ENCODE results near the gene FGD3.

FGD3 gene

GRCh38 chr9:93059011-93059714 lies 111.8 kb downstream of the FGD3 start:
- TF ChIP-seq FOXM1 (IDR thresholded peaks at IDR 0.05; ENCODE audit: borderline replicate concordance) (no peak), ARNT (IDR thresholded peaks at IDR 0.05) (no peak)
- CTCF ChIA-PET = no interaction called here
- no peak for DNase-seq (ENCODE audit: extremely low spot score)
- POLR2A ChIA-PET = no interaction called here

GRCh38 chr9:93059715-93060578 lies 112.6 kb downstream of the FGD3 start:
- DNase-seq (ENCODE audit: extremely low spot score) = no peak
- POLR2A ChIA-PET = interaction anchor here (0.7 kb wide), 1 partner anchor 32 kb away, joined by 3 read pairs; no protein-coding TSS in a partner anchor
- CTCF ChIA-PET = no interaction called here
- TF ChIP-seq FOXM1 (IDR thresholded peaks at IDR 0.05; ENCODE audit: borderline replicate concordance) (no peak), HDGF (IDR thresholded peaks at IDR 0.05; ENCODE audit: borderline replicate concordance) (no peak), CTBP1 (IDR thresholded peaks at IDR 0.05; ENCODE audit: borderline replicate concordance) (no peak)

- no peak for DNase-seq (ENCODE audit: extremely low spot score)
- ChIA-PET CTCF (no interaction called here), POLR2A (interaction anchor here (0.7 kb wide), 1 partner anchor 31 kb away, joined by 3 read pairs; no protein-coding TSS in a partner anchor)
- TF ChIP-seq CTBP1 (IDR thresholded peaks at IDR 0.05; ENCODE audit: borderline replicate concordance) (no peak), ZNF384 (IDR thresholded peaks at IDR 0.05) (no peak), ELF4 (IDR thresholded peaks at IDR 0.05) (no peak), NFRKB (IDR thresholded peaks at IDR 0.05) (no peak), SP1 (IDR thresholded peaks at IDR 0.05) (no peak), FOXM1 (IDR thresholded peaks at IDR 0.05; ENCODE audit: borderline replicate concordance) (no peak), BHLHE40 (IDR thresholded peaks at IDR 0.05; ENCODE audit: borderline replicate concordance) (no peak), PKNOX1 (IDR thresholded peaks at IDR 0.05) (no peak), HDGF (IDR thresholded peaks at IDR 0.05; ENCODE audit: borderline replicate concordance) (no peak), ARNT (IDR thresholded peaks at IDR 0.05) (no peak)
Observed at GRCh38 chr9:93060746-93061259, 113.5 kb downstream of the FGD3 start.

GRCh38 chr9:93061260-93061751 lies 114.0 kb downstream of the FGD3 start:
- ChIA-PET POLR2A (no interaction called here), CTCF (no interaction called here)
- TF ChIP-seq ZNF384 (IDR thresholded peaks at IDR 0.05) (no peak), FOXK2 (IDR thresholded peaks at IDR 0.05) (no peak), LEF1 (IDR thresholded peaks at IDR 0.05; ENCODE audit: borderline replicate concordance) (no peak), BHLHE40 (IDR thresholded peaks at IDR 0.05; ENCODE audit: borderline replicate concordance) (no peak), L3MBTL2 (conservative IDR thresholded peaks at IDR 0.05) (no peak), ARNT (IDR thresholded peaks at IDR 0.05) (no peak), TARDBP (IDR thresholded peaks at IDR 0.05) (no peak), FOXM1 (IDR thresholded peaks at IDR 0.05; ENCODE audit: borderline replicate concordance) (no peak), SP1 (IDR thresholded peaks at IDR 0.05) (no peak), HDGF (IDR thresholded peaks at IDR 0.05; ENCODE audit: borderline replicate concordance) (no peak), ELF4 (IDR thresholded peaks at IDR 0.05) (no peak), CTBP1 (IDR thresholded peaks at IDR 0.05; ENCODE audit: borderline replicate concordance) (no peak), SUZ12 (IDR thresholded peaks at IDR 0.05) (no peak), PKNOX1 (IDR thresholded peaks at IDR 0.05) (no peak), FOXA1 (IDR thresholded peaks at IDR 0.05) (no peak), NFRKB (IDR thresholded peaks at IDR 0.05) (no peak)
- no peak for DNase-seq (ENCODE audit: extremely low spot score)

GRCh38 chr9:93061791-93062763 lies 114.8 kb downstream of the FGD3 start:
- CTCF ChIA-PET = no interaction called here
- TF ChIP-seq TARDBP (IDR thresholded peaks at IDR 0.05) (no peak), ARNT (IDR thresholded peaks at IDR 0.05) (no peak), SP1 (IDR thresholded peaks at IDR 0.05) (no peak), NFRKB (IDR thresholded peaks at IDR 0.05) (no peak), BHLHE40 (IDR thresholded peaks at IDR 0.05; ENCODE audit: borderline replicate concordance) (no peak), FOXM1 (IDR thresholded peaks at IDR 0.05; ENCODE audit: borderline replicate concordance) (no peak), ELF4 (IDR thresholded peaks at IDR 0.05) (no peak), FOXA1 (IDR thresholded peaks at IDR 0.05) (no peak), L3MBTL2 (conservative IDR thresholded peaks at IDR 0.05) (no peak), CTBP1 (IDR thresholded peaks at IDR 0.05; ENCODE audit: borderline replicate concordance) (no peak), SUZ12 (IDR thresholded peaks at IDR 0.05) (no peak), PKNOX1 (IDR thresholded peaks at IDR 0.05) (no peak), HDGF (IDR thresholded peaks at IDR 0.05; ENCODE audit: borderline replicate concordance) (no peak), ZNF384 (IDR thresholded peaks at IDR 0.05) (no peak)
- POLR2A ChIA-PET = no interaction called here
- no peak for DNase-seq (ENCODE audit: extremely low spot score)

Data from HEK293T (cell line).